Measurements from ENCODE around the gene APC2. TPM values are rescaled to one million over a fixed set of nuclear protein-coding genes. Genes with fewer than 3 reads are reported as not detected.

APC2 gene
- total and polyA plus RNA-seq, 9 donors, result under 0.01 to 0.28 (median 0.11) TPM; not detected in 1

DNA sequence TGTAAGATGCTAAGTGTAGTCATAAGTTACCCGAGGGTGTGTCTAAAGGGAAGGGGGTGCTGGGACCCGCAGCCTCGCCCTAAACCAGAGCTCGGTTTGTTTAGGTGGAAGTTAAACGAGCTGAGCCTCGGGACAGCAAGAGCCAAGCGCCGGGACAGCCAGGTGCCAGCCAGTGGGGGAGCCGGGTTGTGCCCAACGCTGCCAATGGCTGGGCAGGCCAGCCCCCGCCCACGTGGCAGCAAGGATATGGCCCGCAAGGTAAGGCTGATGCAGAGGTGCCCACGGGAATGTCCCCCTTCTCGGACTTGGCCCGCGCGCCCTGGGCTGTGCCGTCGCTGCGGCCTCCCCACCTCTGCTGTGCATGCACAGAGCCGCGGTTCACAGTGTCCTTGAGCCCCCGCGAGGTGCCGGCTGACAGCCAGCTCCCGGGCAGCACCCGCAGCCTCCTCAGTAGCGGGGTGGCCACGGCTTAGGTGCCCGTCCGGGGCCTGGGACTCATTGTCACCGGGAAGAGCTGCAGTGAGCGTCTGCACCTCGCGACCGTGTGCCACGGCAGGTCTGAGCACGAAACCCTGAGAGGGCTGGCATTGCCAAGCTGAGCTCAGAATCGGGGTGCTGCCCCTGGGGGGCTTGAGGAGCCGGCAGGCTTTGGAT, 21.1 kb upstream of the APC2 start:
- no peak for DNase-seq
- no peaks in the 10 kb centered on the region for H3K36me3 ChIP-seq
- H3K4me3 ChIP-seq, result no peak overlapping the region
- H3K27ac ChIP-seq, result no peak overlapping the region
- H3K9me3 ChIP-seq, result no peaks in the 10 kb centered on the region
- H3K27me3 ChIP-seq, result no peaks in the 10 kb centered on the region
- no peaks in the 10 kb centered on the region for H3K4me1 ChIP-seq (ENCODE audit: insufficient read depth)
- WGBS, 3 donors, result 71 to 84% (median 84%) methylated on average over 34 to 41 of the region's 41 CpGs
- no peak for TF ChIP-seq EP300 (IDR thresholded peaks at IDR 0.05)
- TF ChIP-seq POLR2A (IDR thresholded peaks at IDR 0.05), result no peak
- TF ChIP-seq, protein P1, sequence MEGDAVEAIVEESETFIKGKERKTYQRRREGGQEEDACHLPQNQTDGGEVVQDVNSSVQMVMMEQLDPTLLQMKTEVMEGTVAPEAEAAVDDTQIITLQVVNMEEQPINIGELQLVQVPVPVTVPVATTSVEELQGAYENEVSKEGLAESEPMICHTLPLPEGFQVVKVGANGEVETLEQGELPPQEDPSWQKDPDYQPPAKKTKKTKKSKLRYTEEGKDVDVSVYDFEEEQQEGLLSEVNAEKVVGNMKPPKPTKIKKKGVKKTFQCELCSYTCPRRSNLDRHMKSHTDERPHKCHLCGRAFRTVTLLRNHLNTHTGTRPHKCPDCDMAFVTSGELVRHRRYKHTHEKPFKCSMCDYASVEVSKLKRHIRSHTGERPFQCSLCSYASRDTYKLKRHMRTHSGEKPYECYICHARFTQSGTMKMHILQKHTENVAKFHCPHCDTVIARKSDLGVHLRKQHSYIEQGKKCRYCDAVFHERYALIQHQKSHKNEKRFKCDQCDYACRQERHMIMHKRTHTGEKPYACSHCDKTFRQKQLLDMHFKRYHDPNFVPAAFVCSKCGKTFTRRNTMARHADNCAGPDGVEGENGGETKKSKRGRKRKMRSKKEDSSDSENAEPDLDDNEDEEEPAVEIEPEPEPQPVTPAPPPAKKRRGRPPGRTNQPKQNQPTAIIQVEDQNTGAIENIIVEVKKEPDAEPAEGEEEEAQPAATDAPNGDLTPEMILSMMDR (IDR thresholded peaks at IDR 0.05), result no peak
- intact Hi-C loops (cut with DNase I), result no loop called here

DNA sequence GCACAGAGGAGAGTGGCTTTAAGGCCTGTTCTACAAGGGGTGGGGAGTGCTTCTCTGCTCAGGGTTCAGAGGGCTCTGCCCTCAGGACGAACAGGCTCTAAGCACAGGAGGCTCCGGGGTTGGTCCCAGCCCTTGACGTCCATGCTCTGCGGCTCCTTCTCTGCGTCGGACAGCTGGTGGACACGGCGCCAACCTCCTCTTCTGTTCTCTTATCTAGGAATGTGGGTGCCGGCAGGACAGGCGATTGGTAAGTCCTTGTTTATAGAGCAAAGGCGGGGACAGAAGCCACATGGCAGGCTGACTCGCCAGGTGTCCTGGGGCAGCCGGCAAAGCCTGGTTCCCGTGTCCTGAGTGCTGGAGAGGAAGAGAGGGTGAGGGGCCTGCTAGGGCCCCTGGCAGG, 20.2 kb upstream of the APC2 start:
- Histone ChIP-seq H3K9me3 (no peaks in the 10 kb centered on the region), H3K27me3 (no peaks in the 10 kb centered on the region), H3K36me3 (no peaks in the 10 kb centered on the region), H3K4me3 (no peak overlapping the region), H3K4me1 (ENCODE audit: insufficient read depth) (no peaks in the 10 kb centered on the region), H3K27ac (no peak overlapping the region)
- 41 to 69% (median 50%) methylated on average over 14 of the region's 14 CpGs for WGBS, 3 donors
- TF ChIP-seq, protein P1 (IDR thresholded peaks at IDR 0.05), result no peak
- TF ChIP-seq POLR2A (IDR thresholded peaks at IDR 0.05) (no peak), EP300 (IDR thresholded peaks at IDR 0.05) (no peak)
- intact Hi-C loops (cut with DNase I), result no loop called here
- DNase-seq, result no peak

DNA sequence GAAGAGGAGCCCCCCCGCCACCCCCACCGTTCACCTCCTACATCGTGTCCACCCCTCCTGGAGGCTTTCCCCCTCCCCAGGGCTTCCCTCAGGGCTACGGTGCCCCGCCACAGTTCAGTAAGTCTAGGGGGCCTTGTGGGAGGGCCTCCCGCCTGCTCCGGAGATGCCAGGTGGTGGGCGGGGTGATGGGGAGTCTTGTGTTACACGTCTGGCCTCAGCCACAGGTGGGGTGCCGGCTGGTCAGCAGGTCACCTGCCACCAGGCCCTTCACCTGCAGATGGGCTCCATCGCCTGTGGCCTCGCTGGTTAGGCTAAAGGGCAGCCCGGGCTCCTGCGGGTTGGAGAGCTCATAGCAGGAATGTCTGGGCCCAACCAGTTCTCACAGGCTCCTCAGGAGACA, 19.7 kb upstream of the APC2 start:
- H3K4me3 ChIP-seq, result no peak overlapping the region
- H3K27ac ChIP-seq, result no peak overlapping the region
- H3K27me3 ChIP-seq, result no peaks in the 10 kb centered on the region
- H3K9me3 ChIP-seq, result no peaks in the 10 kb centered on the region
- TF ChIP-seq, protein P1 (IDR thresholded peaks at IDR 0.05), result no peak
- TF ChIP-seq EP300 (IDR thresholded peaks at IDR 0.05) (no peak), POLR2A (IDR thresholded peaks at IDR 0.05) (no peak)
- DNase-seq, result no peak
- no peaks in the 10 kb centered on the region for H3K4me1 ChIP-seq (ENCODE audit: insufficient read depth)
- 78 to 84% (median 80%) methylated on average over 13 to 14 of the region's 14 CpGs for WGBS, 3 donors
- H3K36me3 ChIP-seq, result no peaks in the 10 kb centered on the region
- intact Hi-C loops (cut with DNase I), result no loop called here

DNA sequence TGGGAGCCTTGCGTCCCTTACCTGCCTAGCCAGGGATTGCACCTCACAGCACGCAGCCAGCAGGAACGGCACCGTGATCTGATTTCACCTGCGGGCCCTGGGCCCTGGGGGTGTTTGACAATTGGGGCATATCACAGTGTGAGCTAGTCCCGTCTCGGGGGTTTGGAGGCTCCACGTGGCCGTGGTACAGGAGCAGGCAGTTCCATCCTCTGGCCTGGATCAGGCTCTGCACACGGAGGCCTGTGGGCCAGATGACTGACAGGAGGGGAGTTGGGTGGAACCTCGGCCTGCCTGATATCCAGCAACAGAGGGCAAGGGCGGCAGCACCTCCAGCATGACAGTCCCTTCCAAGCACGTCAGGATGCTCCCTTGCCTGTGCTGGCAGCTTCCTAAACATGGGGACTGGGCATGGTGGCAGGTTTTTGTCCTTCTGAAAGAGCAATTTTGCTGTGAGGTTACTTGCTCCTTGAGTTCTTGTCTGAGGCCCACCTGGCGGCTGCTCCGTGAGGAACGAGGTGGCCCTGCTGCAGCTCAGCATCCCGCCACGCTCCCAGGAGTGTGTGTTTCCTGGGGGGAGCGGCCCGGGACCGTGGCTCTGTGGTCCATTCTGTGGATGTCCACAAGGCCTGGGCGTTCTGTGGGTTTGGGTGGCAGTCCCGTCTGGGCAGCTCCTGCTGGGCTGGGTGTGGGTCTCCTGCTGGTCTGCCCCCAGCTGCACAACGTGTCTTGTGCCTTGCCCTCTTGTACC, 18.0 kb upstream of the APC2 start:
- intact Hi-C loops (cut with DNase I), result no loop called here
- Histone ChIP-seq H3K36me3 (no peaks in the 10 kb centered on the region), H3K27ac (no peak overlapping the region), H3K27me3 (no peaks in the 10 kb centered on the region), H3K4me3 (no peak overlapping the region), H3K4me1 (ENCODE audit: insufficient read depth) (no peaks in the 10 kb centered on the region), H3K9me3 (no peaks in the 10 kb centered on the region)
- TF ChIP-seq, protein P1 (IDR thresholded peaks at IDR 0.05), result no peak
- no peak for TF ChIP-seq EP300 (IDR thresholded peaks at IDR 0.05)
- TF ChIP-seq POLR2A (IDR thresholded peaks at IDR 0.05), result no peak
- peak in 1 of 5 donors; percentile 21 for DNase-seq
- WGBS, 3 donors, result 84 to 89% (median 86%) methylated on average over 23 to 24 of the region's 24 CpGs

Measured in ovary (tissue), 9 donors.